Activated CD4-positive, alpha-beta T cell treated with anti-CD3 and anti-CD28 coated beads for 1 hour (primary cell): ENCODE results near the gene POLN.

ENCODE experiments used
- DNase-seq: peaks from one replicate; pipeline ENCODE4 v3.0.0-alpha.2; 2020

POLN gene

GRCh38 chr4:2066571-2067445 lies 175.1 kb downstream of the POLN start:
- no peak for DNase-seq

- DNase-seq, result no peak
Observed at GRCh38 chr4:2066011-2066551, 175.8 kb downstream of the POLN start.

- no peak for DNase-seq
Observed at GRCh38 chr4:2065106-2065930, 176.6 kb downstream of the POLN start.

- no peak for DNase-seq
Observed at GRCh38 chr4:2064276-2064991, 177.5 kb downstream of the POLN start.

GRCh38 chr4:2063557-2064275 lies 178.2 kb downstream of the POLN start:
- DNase-seq, result no peak

- DNase-seq, result no peak
Observed at GRCh38 chr4:2062808-2063524, 179.0 kb downstream of the POLN start.

GRCh38 chr4:2062168-2062807 lies 179.6 kb downstream of the POLN start:
- DNase-seq, result no peak

GRCh38 chr4:2061186-2062131 lies 180.5 kb downstream of the POLN start:
- no peak for DNase-seq

- DNase-seq, result no peak
Observed at GRCh38 chr4:2060611-2061185, 181.2 kb downstream of the POLN start.

GRCh38 chr4:2059726-2060602 lies 182.0 kb downstream of the POLN start:
- no peak for DNase-seq

GRCh38 chr4:2059046-2059725 lies 182.7 kb downstream of the POLN start, which contains the start of gene NAT8L:
Gene NAT8L (plus strand): TSS chr4:2059327. CDS start chr4:2059512, 185 bp downstream.
- no peak for DNase-seq

- DNase-seq, result no peak
Observed at GRCh38 chr4:2058264-2059045, 183.5 kb downstream of the POLN start.

GRCh38 chr4:2057382-2058065 lies 184.4 kb downstream of the POLN start:
- DNase-seq, result no peak

GRCh38 chr4:2054217-2054616 lies 187.7 kb downstream of the POLN start:
- DNase-seq, result no peak

- no peak for DNase-seq
Observed at GRCh38 chr4:2051086-2051485, 190.8 kb downstream of the POLN start.

GRCh38 chr4:2049811-2050210 lies 192.1 kb downstream of the POLN start:
- no peak for DNase-seq
